Myocyte (in vitro differentiated cells): ENCODE results near the gene UBN1. TPM values are rescaled to one million over a fixed set of nuclear protein-coding genes. Genes with fewer than 3 reads are reported as not detected.
A peak's percentile ranks its signal among the peaks of the same experiment; 100 is the strongest.

ENCODE experiments used
- DNase-seq: peaks from one replicate; pipeline ENCODE4 v3.0.0-alpha.2; 2012; ENCODE audit warnings: low read depth
- total RNA-seq: library from RNA; depleted of rRNA; stranded (reverse); fragments of >200 nt; gene quantifications from 2 replicates; pipeline ENCODE4 v1.2.3, GENCODE V29; 2014

Gene UBN1
- total RNA-seq, 1 donor from 2014 or later, result 35.4 TPM

DNA sequence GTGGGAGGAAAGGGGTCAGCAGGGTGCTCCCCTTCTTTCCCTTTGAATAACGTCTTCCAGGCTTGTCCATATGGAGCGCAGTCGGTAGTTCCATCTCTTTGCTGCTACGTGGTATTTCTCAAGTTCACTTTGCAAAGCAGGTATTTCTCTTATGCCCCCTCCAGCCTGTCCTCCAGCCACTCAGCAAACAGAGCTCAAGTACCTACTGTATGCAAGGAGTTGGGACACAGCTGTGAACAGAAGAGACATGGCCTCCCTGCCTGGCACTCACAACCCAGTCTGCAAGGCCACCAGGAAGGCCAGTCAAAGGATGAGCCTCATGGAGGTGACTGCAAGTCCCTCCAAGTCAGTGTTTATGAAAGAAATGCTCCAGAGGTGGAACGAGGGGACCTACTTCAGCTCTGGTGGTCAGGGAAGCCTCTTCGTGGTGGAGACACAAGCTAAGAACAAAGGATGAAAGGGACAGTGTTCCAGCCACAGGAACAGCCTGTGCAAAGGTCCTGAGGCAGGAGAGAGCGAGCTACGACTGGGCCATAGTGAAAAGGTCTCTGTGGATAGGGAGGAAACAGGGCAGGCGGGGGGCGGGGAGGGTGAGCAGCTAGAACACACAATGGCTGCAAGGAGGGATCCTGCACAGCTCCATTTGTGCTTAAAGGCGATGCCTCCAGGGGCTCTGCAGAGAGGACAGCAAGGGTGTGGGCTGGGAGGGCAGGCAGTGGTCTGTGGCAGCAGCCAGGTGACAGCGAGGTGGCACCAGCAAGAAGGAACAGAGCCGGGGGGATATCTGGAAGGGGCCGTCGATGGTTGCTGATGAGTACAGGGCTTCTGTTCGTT is 57.0 kb downstream of the UBN1 start:
- no peak for DNase-seq

- DNase-seq, result no peak
Observed at GRCh38 chr16:4904942-4905615, 57.8 kb downstream of the UBN1 start.

DNA sequence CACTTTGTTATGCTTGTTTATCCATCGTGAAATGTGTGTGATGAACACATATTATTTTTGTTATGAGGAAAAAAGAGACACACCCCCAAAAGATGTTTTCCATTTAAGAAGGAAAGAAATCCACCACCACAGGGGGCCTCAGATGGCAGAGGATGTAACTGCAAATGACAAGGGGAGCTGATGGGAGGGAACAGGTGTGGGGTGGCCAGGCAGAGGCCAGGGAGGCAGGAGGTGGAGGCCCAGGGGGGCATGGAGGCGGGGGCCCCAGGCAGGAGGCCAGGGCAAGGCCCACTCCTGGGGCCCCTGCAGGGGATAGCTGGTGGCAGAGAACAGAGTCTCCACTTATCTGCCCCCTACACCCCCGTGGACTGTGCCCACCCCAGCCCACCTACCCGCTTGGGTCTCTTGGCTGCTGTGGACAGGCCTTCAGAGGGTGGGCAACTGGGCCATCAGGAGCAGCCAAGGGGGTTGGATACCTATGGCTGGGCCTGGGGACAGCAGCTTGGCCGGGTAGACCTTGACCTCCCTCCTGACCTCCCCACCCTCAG is 61.6 kb downstream of the UBN1 start:
- DNase-seq, result peak; percentile 38

DNA sequence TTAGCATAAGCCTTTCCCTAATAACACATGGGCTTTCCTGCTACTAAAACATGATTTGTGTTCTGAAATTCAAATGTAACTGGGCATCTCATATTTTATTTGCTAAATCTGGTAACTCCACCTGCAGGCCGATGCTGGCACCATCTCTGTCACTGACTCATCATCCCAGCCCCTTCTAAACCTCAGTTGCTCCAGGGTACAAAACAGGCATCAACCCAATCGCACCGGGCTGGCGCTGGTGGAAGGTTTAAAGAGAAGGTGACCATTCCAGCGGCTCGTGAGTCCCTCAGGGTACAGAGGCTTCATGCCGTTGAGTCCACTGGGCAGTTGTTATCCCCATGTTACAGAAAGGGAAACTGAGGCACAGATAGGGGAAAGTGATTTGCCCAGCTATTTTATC is 62.5 kb downstream of the UBN1 start:
- no peak for DNase-seq

- no peak for DNase-seq
Observed at GRCh38 chr16:4910828-4911227, 63.5 kb downstream of the UBN1 start.

DNA sequence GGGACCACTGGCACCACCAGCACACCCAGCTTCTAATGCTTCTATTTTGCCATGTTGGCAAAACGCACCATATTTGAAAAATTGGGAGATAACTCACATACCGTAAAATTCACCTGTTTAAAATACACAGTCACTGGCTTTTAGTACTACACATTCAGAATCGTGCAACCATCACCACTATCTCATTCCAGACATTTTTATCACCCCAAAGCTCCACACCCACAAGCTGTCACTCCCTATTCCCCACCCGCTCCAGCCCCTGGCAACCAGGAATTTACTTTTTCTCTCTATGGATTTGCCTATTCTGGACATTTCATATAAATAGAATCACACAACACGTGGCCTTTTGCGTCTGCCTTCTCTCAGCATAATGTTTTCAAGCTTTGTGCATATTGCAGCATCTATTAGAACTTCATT is 64.7 kb downstream of the UBN1 start:
- peak; percentile 61 for DNase-seq

DNA sequence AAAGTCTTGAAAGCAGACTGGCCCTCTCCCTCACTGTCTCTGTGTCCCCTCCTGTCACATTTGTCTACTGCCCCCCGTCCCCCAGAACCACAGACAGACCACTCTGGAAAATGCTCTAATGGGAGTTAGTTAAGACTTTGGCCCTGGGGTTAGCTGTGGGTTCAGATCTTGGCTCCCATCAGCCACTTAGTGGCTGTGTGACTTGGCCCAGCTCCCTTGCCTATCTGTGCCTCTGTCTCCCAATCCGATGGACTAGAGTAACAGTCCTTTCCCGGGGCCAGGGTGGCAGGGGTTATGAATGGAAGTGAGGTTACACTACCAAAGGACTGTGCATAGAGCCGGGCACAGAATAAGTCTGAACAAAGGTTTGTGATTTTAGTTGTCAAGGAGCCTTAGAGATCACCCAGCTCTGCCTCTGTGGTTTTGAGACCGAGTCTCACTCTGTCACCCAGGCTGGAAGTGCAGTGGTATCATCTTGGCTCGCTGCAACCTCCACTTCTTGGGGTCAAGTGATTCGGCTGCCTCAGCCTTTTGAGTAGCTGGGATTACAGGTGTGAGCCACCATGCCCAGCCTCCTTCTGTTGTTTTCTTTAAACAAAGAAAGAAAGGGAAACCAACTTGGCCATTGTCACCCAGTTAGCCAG is 66.0 kb downstream of the UBN1 start:
- DNase-seq, result peak; percentile 47

DNA sequence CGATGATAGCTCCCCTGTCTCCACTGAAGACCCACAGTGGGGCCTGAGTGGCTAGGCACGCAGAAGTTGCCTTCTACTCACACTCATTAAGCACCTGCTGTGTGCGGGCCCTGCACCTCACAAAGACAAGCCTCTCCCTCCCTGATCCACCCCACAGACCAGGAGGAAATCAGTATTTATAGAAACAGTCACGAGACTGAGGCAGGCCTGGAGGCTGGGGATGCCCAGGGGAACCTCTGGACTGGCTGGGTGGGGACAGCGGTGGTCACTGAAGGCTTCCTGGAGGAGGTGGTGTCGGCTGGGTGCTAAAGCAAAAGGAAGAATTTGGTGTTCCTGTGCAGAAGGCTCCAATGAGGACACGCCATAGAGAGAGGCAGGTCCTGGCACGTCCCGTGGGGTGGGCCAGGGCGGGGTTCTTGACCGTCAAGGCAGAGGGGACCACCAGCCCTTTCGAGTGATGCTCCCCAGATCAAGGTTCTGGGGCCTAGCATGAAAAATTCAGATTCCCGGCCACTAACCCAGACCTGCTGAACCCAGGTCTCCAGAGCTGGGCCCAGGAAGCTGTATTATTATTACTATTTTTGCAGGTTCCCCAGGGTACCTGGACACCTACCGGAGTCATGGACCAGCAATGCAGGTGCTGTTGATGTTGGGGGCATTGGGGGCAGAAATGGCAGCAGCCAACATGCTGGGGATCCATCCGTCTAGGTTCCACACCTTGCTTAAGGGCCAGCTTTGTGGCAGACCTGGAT is 66.7 kb downstream of the UBN1 start:
- DNase-seq, result peak; percentile 77

GRCh38 chr16:4914528-4915225 is 67.4 kb downstream of the UBN1 start:
- peak; percentile 92 for DNase-seq

- peak; percentile 100 for DNase-seq
Observed at GRCh38 chr16:4915226-4915761, 68.0 kb downstream of the UBN1 start.

- DNase-seq, result peak; percentile 76
Observed at GRCh38 chr16:4917117-4917516, 69.8 kb downstream of the UBN1 start.

DNA sequence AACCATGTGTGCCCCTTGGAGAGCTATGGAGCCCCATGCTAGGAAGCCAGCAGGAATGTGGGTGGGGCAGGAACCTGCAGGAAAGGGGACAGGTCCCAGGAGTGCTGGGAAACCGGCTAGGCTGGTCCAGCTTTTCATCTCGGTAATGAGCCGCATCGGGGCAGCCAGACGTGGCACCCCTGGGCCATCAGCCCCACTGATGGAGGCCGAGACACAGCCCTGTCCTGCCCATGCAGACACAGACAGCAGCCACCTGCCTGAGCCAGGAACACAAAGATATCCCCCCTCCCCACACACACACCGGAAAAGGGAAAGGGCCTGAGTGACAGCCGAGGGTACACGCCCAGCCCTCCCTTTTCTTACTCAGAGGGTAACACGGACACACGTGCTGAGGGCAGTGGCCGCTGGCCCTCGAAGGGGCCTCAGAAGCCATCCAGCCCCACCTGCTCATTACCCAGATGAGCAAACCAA is 71.5 kb downstream of the UBN1 start:
- DNase-seq, result no peak

- no peak for DNase-seq
Observed at GRCh38 chr16:4920826-4921225, 73.5 kb downstream of the UBN1 start.

GRCh38 chr16:4922721-4923342 is 75.6 kb downstream of the UBN1 start:
- no peak for DNase-seq

DNA sequence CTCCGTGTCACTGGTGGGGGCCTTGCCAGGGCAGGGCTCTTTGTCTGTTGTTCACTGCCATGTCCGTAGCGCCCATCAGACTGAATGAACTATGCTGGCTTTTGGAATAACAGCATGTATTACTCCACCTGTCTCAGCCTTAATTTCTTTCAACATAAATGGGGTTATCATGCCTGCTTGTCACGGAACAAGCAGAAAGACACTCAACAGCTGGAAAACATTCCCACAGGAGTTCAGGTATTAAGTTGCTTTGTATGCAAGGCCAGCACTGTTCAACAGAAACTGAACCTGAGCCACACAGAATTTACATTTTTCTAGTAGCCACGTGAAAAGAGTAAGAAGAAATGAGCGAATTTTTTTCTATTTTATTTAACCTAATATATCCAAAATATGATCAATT is 76.6 kb downstream of the UBN1 start:
- DNase-seq, result no peak

- peak; percentile 60 for DNase-seq
Observed at GRCh38 chr16:4924593-4925292, 77.5 kb downstream of the UBN1 start.

- DNase-seq, result no peak
Observed at GRCh38 chr16:4925293-4925607, 78.0 kb downstream of the UBN1 start.

- no peak for DNase-seq
Observed at GRCh38 chr16:4925791-4926190, 78.5 kb downstream of the UBN1 start.

DNA sequence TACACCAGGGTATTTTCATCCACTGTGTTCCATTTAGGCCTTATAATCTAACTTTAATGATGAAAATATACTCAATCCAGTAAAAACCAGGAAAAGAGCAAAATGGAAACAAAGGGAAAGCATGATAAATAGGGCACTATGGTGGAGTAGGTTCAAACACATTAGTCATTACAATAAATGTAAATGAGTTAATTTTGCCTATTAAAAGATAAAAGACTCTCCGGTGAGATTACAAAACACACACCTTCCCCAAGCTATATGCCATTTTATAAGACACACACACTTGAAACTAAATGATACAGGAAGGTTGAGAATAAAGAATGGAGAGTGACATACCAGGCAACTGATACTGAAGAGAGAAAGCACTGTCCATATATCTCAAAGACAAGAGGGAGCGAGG is 79.6 kb downstream of the UBN1 start:
- DNase-seq, result no peak
